HepG2 (cell line): ENCODE data around the gene MORF4L1. TPM values are rescaled to one million over a fixed set of nuclear protein-coding genes. Genes with fewer than 3 reads are reported as not detected.

ENCODE experiments used
- ARID5B ChIP-seq: IDR thresholded peaks from 2 replicates; pipeline ENCODE4 v1.4.0; 2020; ENCODE audit warnings: mild to moderate bottlenecking, missing genetic modification reagents
- CAMTA2 ChIP-seq: sonication (generic); formaldehyde crosslinking; IDR thresholded peaks from 2 replicates; pipeline ENCODE4 v1.4.0; 2020; ENCODE audit warnings: mild to moderate bottlenecking, missing genetic modification reagents, borderline replicate concordance
- CBX2 ChIP-seq, 2 experiments: fragments of 200-600 bp in 1 of 2; sonication (generic); formaldehyde crosslinking in 1 of 2; IDR thresholded peaks; 2 replicates each; pipeline versions ENCODE4 v1.7.0 to v1.8.1; 2018 to 2022; ENCODE audit warnings: low read depth in 2 of 2, low read length in 1 of 2, mild to moderate bottlenecking in 1 of 2, missing genetic modification reagents in 1 of 2
- GATAD2A ChIP-seq: IDR thresholded peaks from 2 replicates; pipeline ENCODE4 v1.6.1; 2016
- HDAC6 ChIP-seq: fragments of 200-600 bp; sonication (generic); IDR thresholded peaks from 2 replicates; pipeline ENCODE4 v1.7.0; 2017; ENCODE audit warnings: mild to moderate bottlenecking, antibody characterized with exemption, low read length, low read depth
- HNF1A ChIP-seq, 2 experiments: sonication (generic) in 1 of 2; formaldehyde crosslinking in 1 of 2; IDR thresholded peaks; 2 replicates each; pipeline versions ENCODE4 v1.4.0 to v1.6.1; 2016 to 2020; ENCODE audit warnings: borderline replicate concordance in 1 of 2, low read depth in 1 of 2, mild to moderate bottlenecking in 1 of 2, missing genetic modification reagents in 1 of 2
- KDM2A ChIP-seq: sonication (generic); formaldehyde crosslinking; IDR thresholded peaks from 2 replicates; pipeline ENCODE4 v1.4.0; 2020; ENCODE audit warnings: low read depth, missing genetic modification reagents, borderline replicate concordance
- KDM5B ChIP-seq: sonication (generic); formaldehyde crosslinking; IDR thresholded peaks from 2 replicates; pipeline ENCODE4 v1.4.0; 2020; ENCODE audit warnings: missing genetic modification reagents, mild to moderate bottlenecking, borderline replicate concordance
- NCOR1 ChIP-seq: fragments of 200-600 bp; sonication (generic); IDR thresholded peaks from 2 replicates; pipeline ENCODE4 v1.7.0; 2017; ENCODE audit warnings: antibody characterized with exemption, low read length, borderline replicate concordance
- NFE2L2 ChIP-seq: fragments of 150-350 bp; IDR thresholded peaks from 2 replicates; pipeline ENCODE4 v1.6.1; 2014; ENCODE audit warnings: low read length
- NFYC ChIP-seq: IDR thresholded peaks from 2 replicates; pipeline ENCODE4 v1.6.1; 2016; ENCODE audit warnings: missing genetic modification reagents, missing compliant biosample characterization
- RXRA ChIP-seq: sonication (generic); formaldehyde crosslinking; IDR thresholded peaks from 2 replicates; pipeline ENCODE4 v1.5.1; 2020; ENCODE audit warnings: missing genetic modification reagents
- SIN3A ChIP-seq: IDR thresholded peaks from 2 replicates; pipeline ENCODE4 v1.6.1; 2011; ENCODE audit warnings: low read depth, mild to moderate bottlenecking, control low read depth, low read length, borderline replicate concordance
- ZKSCAN1 ChIP-seq: fragments of 150-350 bp; IDR thresholded peaks from 2 replicates; pipeline ENCODE4 v1.6.1; 2014; ENCODE audit warnings: low read length
- ZNF256 ChIP-seq: sonication (generic); formaldehyde crosslinking; conservative IDR thresholded peaks from 2 replicates; pipeline ENCODE4 v1.4.0; 2020; ENCODE audit warnings: missing genetic modification reagents
- ZNF543 ChIP-seq: sonication (generic); formaldehyde crosslinking; IDR thresholded peaks from 2 replicates; pipeline ENCODE4 v1.4.0; 2020; ENCODE audit warnings: mild to moderate bottlenecking, missing genetic modification reagents
- ZNF572 ChIP-seq: sonication (generic); formaldehyde crosslinking; IDR thresholded peaks from 2 replicates; pipeline ENCODE4 v1.5.1; 2020; ENCODE audit warnings: mild to moderate bottlenecking, missing genetic modification reagents
- ZNF766 ChIP-seq: sonication (generic); formaldehyde crosslinking; IDR thresholded peaks from 2 replicates; pipeline ENCODE4 v1.5.0; 2020; ENCODE audit warnings: missing genetic modification reagents, borderline replicate concordance
- ZNF782 ChIP-seq: sonication (generic); formaldehyde crosslinking; IDR thresholded peaks from 2 replicates; pipeline ENCODE4 v1.4.0; 2020; ENCODE audit warnings: missing genetic modification reagents, mild to moderate bottlenecking, borderline replicate concordance
- polyA plus RNA-seq, 8 experiments: library from polyadenylated mRNA; depleted of rRNA in 3 of 8; stranded (reverse) in 7 of 8; unstranded in 1 of 8; fragments of >200 nt; fragmentation: Illumina TruSeq in 4 of 8; extraction: Trizol in 4 of 8; gene quantifications; 2 replicates each; pipeline versions ENCODE4 v1.2.1 to v1.2.3, GENCODE V29; 2011 to 2016; ENCODE audit warnings: low read depth in 4 of 8, missing spikeins in 1 of 8, mixed read lengths in 1 of 8; ENCODE audit not compliant: insufficient read depth in 1 of 8
- total RNA-seq, 5 experiments: library from RNA; depleted of rRNA; stranded (reverse); fragments of >200 nt; fragmentation: Illumina TruSeq; extraction: Trizol; gene quantifications; 2 replicates each; pipeline ENCODE4 v1.2.3, GENCODE V29; 2016; ENCODE audit warnings: low read depth in 1 of 5

The MORF4L1 gene
- total and polyA plus RNA-seq, 2 of the 13 experiments (the other 11 are each of a cell fraction or from before 2014, with no cell fraction given) = 218 to 219 TPM

DNA sequence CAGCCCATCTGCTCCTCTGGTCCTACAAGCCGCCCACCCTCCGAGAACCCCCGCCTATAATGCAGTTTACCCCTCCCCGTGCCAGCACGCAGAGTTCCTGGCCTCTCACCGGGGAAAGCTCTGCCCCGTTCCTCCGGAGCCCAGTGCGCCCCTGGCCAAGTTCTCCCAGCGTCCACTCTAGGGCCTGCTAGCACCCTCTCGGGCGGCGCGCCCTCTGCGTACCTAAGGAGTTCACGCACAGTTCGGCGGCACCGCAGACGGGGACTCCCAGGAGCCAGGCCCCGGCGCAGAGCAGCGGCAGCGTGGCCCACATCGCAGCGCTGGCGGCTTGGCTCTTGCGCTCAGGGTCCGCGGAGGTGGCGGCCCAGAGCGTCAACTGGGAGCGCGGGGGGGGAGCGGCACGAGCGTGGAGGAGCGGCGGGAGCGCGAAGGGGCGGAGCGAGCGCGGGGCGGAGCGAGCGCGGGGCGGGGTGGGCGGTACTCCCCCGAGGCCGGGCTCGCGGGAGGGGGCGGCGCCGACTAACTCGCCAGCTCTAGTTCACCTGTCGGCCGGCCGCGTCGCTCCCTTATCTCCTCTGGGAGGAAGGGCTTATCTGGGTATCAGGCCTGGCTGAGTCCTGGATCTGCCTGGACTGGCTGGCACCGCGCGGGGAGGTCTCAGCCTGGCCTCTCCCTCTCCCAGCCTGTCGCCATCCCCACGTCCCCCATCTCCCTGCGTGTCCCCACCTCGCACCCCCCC lies 72.1 kb downstream of the MORF4L1 start, which contains the start of gene CTSH (continued):
- TF ChIP-seq HNF1A (IDR thresholded peaks at IDR 0.05; ENCODE audit: low read depth) (no peak), HNF1A (CRISPR knock-in tag; IDR thresholded peaks at IDR 0.05; ENCODE audit: borderline replicate concordance) (peak; percentile 55), ZNF256 (no peak), ZNF572 (CRISPR knock-in tag) (0 out of 2 replicates have a peak, but pooled peaks have one; percentile 60), HDAC6 (no peak), RXRA (CRISPR knock-in tag) (peak; percentile 61), ZKSCAN1 (no peak), SIN3A (no peak), CBX2 (IDR thresholded peaks at IDR 0.05; ENCODE audit: low read depth, low read length) (no peak), CBX2 (CRISPR knock-in tag; IDR thresholded peaks at IDR 0.05; ENCODE audit: low read depth) (no peak), ZNF782 (CRISPR knock-in tag) (peak; percentile 71; the same call in 1 of the 2 replicates), CAMTA2 (CRISPR knock-in tag) (no peak; the same call in 1 of the 2 replicates), NFE2L2 (no peak), KDM5B (CRISPR knock-in tag) (peak; percentile 85; the same call in 1 of the 2 replicates), NCOR1 (no peak), ZNF543 (CRISPR knock-in tag) (peak; percentile 79; the same call in 1 of the 2 replicates), ARID5B (peak; percentile 64), GATAD2A (CRISPR knock-in tag) (0 out of 2 replicates have a peak, but pooled peaks have one; percentile 20), NFYC (CRISPR knock-in tag) (no peak), KDM2A (CRISPR knock-in tag) (peak; percentile 74; the same call in 1 of the 2 replicates), ZNF766 (CRISPR knock-in tag) (peak; percentile 52; the same call in 1 of the 2 replicates)
